SK-N-SH treated with all-trans-retinoic acid at 6 μM for 48 hours (cell line): ENCODE results near the gene ANO10.
"Not testable (repeated sequence)": the region's sequence is repeated elsewhere in the genome, so short reads cannot be mapped to it uniquely, and the experiment has no call there.

Source experiments
- ATAC-seq: fragments of 200-7000 bp; cut with Tn5 transposase; 3 replicates; pipeline ENCODE4 v1.9.1; 2020; ENCODE audit warnings: mild to moderate bottlenecking, moderate library complexity
- ARNTL ChIP-seq: fragments of 450-650 bp; formaldehyde crosslinking; IDR thresholded peaks from 2 replicates; pipeline ENCODE4 v1.5.0; 2020; ENCODE audit warnings: low read depth, mild to moderate bottlenecking, moderate library complexity, borderline replicate concordance
- BACH2 ChIP-seq: fragments of 250-450 bp; sonication (Bioruptor Pico); IDR thresholded peaks from 2 replicates; pipeline ENCODE4 v1.9.0; 2021; ENCODE audit warnings: mild to moderate bottlenecking, borderline replicate concordance
- CSDC2 ChIP-seq: fragments of 250-450 bp; sonication (Bioruptor Pico); IDR thresholded peaks from 2 replicates; pipeline ENCODE4 v1.5.0; 2020; ENCODE audit warnings: mild to moderate bottlenecking, moderate library complexity
- ESRRG ChIP-seq: fragments of 250-450 bp; sonication (Bioruptor Pico); IDR thresholded peaks from 2 replicates; pipeline ENCODE4 v1.6.1; 2021; ENCODE audit warnings: mild to moderate bottlenecking
- GLIS3 ChIP-seq: fragments of 250-450 bp; sonication (Bioruptor Pico); IDR thresholded peaks from 2 replicates; pipeline ENCODE4 v1.5.0; 2020; ENCODE audit warnings: mild to moderate bottlenecking, moderate library complexity
- OSR1 ChIP-seq: fragments of 250-450 bp; sonication (Bioruptor Pico); IDR thresholded peaks from 2 replicates; pipeline ENCODE4 v1.8.0; 2022; ENCODE audit warnings: moderate library complexity, mild to moderate bottlenecking, inconsistent platforms
- POU6F1 ChIP-seq: fragments of 250-450 bp; sonication (Bioruptor Pico); IDR thresholded peaks from 2 replicates; pipeline ENCODE4 v1.8.0; 2021; ENCODE audit warnings: low read depth, mild to moderate bottlenecking, moderate library complexity, borderline replicate concordance
- PPARA ChIP-seq: fragments of 250-450 bp; sonication (Bioruptor Pico); IDR thresholded peaks from 2 replicates; pipeline ENCODE4 v1.5.0; 2020; ENCODE audit warnings: mild to moderate bottlenecking, borderline replicate concordance
- SNAI2 ChIP-seq: fragments of 250-450 bp; sonication (Bioruptor Pico); IDR thresholded peaks from 2 replicates; pipeline ENCODE4 v1.5.0; 2020; ENCODE audit warnings: mild to moderate bottlenecking, moderate library complexity
- TOX ChIP-seq: fragments of 250-450 bp; sonication (Bioruptor Pico); IDR thresholded peaks from 2 replicates; pipeline ENCODE4 v1.8.0; 2021; ENCODE audit warnings: mild to moderate bottlenecking, moderate library complexity, borderline replicate concordance
- TSHZ2 ChIP-seq: fragments of 250-450 bp; sonication (Bioruptor Pico); IDR thresholded peaks from 2 replicates; pipeline ENCODE4 v1.5.0; 2020; ENCODE audit warnings: mild to moderate bottlenecking, moderate library complexity
- ZFP3 ChIP-seq: fragments of 250-450 bp; sonication (Bioruptor Pico); IDR thresholded peaks from 2 replicates; pipeline ENCODE4 v1.5.0; 2020; ENCODE audit warnings: mild to moderate bottlenecking, moderate library complexity
- ZFP30 ChIP-seq: fragments of 450-650 bp; formaldehyde crosslinking; IDR thresholded peaks from 2 replicates; pipeline ENCODE4 v1.5.0; 2022; ENCODE audit warnings: mild to moderate bottlenecking, moderate library complexity
- ZNF565 ChIP-seq: fragments of 450-650 bp; formaldehyde crosslinking; conservative IDR thresholded peaks from 2 replicates; pipeline ENCODE4 v1.5.0; 2020; ENCODE audit warnings: low read depth, mild to moderate bottlenecking, moderate library complexity
- ZNF70 ChIP-seq: fragments of 450-650 bp; formaldehyde crosslinking; IDR thresholded peaks from 2 replicates; pipeline ENCODE4 v1.5.0; 2020; ENCODE audit warnings: mild to moderate bottlenecking, moderate library complexity
- ZNF8 ChIP-seq: fragments of 450-650 bp; formaldehyde crosslinking; IDR thresholded peaks from 2 replicates; pipeline ENCODE4 v1.5.0; 2020; ENCODE audit warnings: mild to moderate bottlenecking, moderate library complexity
- TF ChIP-seq, protein P1 (sequence below): fragments of 250-450 bp; sonication (Bioruptor Pico); IDR thresholded peaks from 2 replicates; pipeline ENCODE4 v1.8.0; 2020; ENCODE audit warnings: mild to moderate bottlenecking, moderate library complexity, borderline replicate concordance

The ANO10 gene

GRCh38 chr3:43621656-43622432 lies at the start of gene ANO10:
TSS of gene ANO10 (minus strand) at chr3:43622011. CDS start at chr3:43605852, 16,159 bp downstream.
- TF ChIP-seq ESRRG (CRISPR knock-in tag), result no peak
- TF ChIP-seq, protein P1, sequence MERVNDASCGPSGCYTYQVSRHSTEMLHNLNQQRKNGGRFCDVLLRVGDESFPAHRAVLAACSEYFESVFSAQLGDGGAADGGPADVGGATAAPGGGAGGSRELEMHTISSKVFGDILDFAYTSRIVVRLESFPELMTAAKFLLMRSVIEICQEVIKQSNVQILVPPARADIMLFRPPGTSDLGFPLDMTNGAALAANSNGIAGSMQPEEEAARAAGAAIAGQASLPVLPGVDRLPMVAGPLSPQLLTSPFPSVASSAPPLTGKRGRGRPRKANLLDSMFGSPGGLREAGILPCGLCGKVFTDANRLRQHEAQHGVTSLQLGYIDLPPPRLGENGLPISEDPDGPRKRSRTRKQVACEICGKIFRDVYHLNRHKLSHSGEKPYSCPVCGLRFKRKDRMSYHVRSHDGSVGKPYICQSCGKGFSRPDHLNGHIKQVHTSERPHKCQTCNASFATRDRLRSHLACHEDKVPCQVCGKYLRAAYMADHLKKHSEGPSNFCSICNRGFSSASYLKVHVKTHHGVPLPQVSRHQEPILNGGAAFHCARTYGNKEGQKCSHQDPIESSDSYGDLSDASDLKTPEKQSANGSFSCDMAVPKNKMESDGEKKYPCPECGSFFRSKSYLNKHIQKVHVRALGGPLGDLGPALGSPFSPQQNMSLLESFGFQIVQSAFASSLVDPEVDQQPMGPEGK, result peak; percentile 92
- TF ChIP-seq GLIS3 (CRISPR knock-in tag), result no peak
- no peak for TF ChIP-seq SNAI2 (CRISPR knock-in tag)
- peak; percentile 98 for ATAC-seq

- no peak for ATAC-seq
- TF ChIP-seq ZFP3 (CRISPR knock-in tag) (no peak), OSR1 (CRISPR knock-in tag) (no peak), SNAI2 (CRISPR knock-in tag) (no peak), ZNF8 (CRISPR knock-in tag) (no peak)
Measured at GRCh38 chr3:43670635-43671522, 49.1 kb upstream of the ANO10 start.

DNA sequence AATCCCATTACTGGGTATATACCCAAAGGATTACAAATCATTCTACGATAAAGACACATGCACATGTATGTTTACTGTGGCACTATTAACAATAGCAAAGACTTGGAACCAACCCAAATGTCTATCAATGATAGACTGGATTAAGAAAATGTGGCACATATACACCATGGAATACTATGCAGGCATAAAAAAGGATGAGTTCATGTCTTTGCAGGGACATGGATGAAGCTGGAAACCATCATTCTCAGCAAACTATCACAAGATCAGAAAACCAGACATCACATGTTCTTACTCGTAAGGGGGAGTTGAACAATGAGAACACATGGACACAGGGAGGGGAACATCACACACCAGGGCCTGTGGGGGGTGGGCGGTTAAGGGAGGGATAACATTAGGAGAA lies 43.2 kb upstream of the ANO10 start:
- not testable (repeated sequence) for ATAC-seq

DNA sequence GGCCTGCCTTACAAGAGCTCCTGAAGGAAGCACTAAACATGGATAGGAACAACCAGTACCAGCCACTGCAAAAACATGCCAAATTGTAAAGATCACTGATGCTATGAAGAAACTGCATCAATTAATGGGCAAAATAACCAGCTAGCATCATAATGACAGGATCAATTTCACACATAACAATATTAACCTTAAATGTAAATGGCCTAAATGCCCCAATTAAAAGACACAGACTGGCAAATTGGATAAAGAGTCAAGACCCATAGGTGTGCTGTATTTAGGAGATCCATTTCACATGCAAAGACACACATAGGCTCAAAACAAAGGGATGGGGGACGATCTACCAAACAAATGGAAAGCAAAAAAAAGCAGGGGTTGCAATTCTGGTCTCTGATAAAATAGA lies 39.6 kb upstream of the ANO10 start:
- not testable (repeated sequence) for ATAC-seq

GRCh38 chr3:43659250-43659880 lies 37.6 kb upstream of the ANO10 start:
- ATAC-seq, result no peak
- TF ChIP-seq TOX, result no peak
- no peak for TF ChIP-seq POU6F1 (CRISPR knock-in tag)
- no peak for TF ChIP-seq PPARA (CRISPR knock-in tag)
- TF ChIP-seq ARNTL (CRISPR knock-in tag), result no peak
- TF ChIP-seq ZFP3 (CRISPR knock-in tag), result no peak
- no peak for TF ChIP-seq OSR1 (CRISPR knock-in tag)
- no peak for TF ChIP-seq ZNF70
- no peak for TF ChIP-seq TSHZ2 (CRISPR knock-in tag)

DNA sequence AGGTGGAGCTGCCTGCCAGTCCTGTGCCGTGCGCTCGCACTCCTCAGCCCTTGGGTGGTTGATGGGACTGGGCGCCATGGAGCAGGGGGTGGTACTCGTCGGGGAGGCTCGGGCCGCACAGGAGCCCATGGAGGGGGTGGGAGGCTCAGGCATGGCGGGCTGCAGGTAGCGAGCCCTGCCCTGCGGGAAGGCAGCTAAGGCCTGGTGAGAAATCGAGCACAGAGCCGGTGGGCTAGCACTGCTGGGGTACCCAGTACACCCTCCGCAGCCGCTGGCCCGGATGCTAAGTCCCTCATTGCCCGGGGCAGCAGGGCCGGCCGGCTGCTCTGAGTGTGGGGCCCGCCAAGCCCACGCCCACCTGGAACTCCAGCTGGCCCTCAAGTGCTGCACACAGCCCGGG lies 34.6 kb upstream of the ANO10 start:
- not testable (repeated sequence) for ATAC-seq

- ATAC-seq, result no peak
- no peak for TF ChIP-seq GLIS3 (CRISPR knock-in tag)
- TF ChIP-seq CSDC2 (CRISPR knock-in tag), result no peak
- no peak for TF ChIP-seq BACH2 (CRISPR knock-in tag)
- no peak for TF ChIP-seq ZFP30 (CRISPR knock-in tag)
- no peak for TF ChIP-seq ZNF8 (CRISPR knock-in tag)
- TF ChIP-seq OSR1 (CRISPR knock-in tag), result no peak
- no peak for TF ChIP-seq ZFP3 (CRISPR knock-in tag)
- no peak for TF ChIP-seq TOX
- no peak for TF ChIP-seq POU6F1 (CRISPR knock-in tag)
- TF ChIP-seq PPARA (CRISPR knock-in tag), result no peak
- TF ChIP-seq, protein P1, result no peak
- TF ChIP-seq ZNF565 (CRISPR knock-in tag), result no peak
Measured at GRCh38 chr3:43650345-43650744, 28.5 kb upstream of the ANO10 start.
